ENCODE measurements around the gene ABHD6.
"Not testable (repeated sequence)": the region's sequence is repeated elsewhere in the genome, so short reads cannot be mapped to it uniquely, and the experiment has no call there.

Gene ABHD6

DNA sequence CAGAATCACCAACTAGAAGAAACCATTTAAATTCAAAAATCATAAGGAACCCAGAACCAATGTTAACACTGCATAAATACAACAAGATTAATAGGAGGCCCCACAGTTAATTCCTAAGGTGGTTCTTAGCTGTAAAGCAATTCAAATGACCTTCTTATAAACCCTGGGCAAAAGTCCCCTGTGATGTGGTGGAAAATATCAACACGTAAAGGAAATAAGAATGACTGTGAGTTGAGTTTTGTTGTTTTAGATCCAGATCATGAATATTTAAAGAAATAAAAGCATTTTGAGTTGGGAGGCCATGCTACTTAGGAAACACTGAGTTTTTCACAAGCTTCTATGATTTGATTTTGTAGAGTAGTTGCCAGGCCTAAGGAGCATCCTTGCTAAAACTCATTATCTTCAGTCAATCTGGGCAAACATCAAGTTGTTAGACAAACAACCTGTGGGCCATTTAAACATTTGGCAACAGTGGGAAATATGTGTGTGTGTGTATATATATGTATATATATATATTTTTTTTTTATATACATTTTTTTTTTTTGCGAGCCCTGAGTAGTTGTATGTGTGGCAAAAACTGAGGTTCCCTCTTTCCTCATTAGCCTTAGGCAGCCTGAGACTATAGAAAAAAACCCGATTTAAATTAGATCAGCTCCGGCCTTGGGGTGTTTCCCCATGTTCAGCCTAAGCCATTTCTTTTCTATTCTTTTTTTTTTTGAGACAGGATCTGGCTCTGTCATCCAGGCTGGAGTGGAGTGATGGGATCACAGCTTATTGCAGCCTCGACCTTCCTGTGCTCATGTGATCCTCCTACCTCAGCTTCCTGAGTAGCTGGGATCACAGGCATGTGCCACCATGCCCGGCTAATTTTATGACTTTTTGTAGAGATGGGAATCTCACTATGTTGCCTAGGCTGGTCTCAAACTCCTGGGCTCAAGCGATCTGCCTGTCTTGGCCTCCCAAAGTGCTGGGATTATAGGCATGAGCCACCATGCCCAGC is 87.1 kb downstream of the ABHD6 start:
- DNase-seq, result no peak

DNA sequence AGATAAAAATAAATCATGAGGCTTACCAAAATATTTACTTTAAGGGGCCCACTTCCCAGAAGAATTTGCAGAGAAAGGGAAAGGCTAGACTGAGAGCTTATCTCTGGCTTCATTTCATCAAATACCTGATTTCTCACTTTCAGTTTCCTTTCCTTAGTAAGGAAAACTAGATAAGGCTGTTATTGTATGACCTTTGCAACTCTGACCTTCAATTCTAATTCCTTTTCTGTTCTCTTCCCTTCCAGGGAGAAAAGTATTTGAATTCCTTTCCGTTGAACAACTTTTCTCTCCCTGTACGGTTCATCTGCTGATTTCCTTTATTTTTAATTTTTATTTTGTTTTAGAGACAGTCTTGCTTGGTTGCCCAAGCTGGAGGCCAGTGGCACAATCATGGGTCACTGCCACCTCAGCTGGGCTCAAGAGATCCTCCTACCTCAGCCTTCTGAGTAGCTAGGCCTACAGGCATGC is 88.0 kb downstream of the ABHD6 start:
- no peak for DNase-seq

GRCh38 chr3:58326267-58326900 is 88.8 kb downstream of the ABHD6 start:
- no peak for DNase-seq

DNA sequence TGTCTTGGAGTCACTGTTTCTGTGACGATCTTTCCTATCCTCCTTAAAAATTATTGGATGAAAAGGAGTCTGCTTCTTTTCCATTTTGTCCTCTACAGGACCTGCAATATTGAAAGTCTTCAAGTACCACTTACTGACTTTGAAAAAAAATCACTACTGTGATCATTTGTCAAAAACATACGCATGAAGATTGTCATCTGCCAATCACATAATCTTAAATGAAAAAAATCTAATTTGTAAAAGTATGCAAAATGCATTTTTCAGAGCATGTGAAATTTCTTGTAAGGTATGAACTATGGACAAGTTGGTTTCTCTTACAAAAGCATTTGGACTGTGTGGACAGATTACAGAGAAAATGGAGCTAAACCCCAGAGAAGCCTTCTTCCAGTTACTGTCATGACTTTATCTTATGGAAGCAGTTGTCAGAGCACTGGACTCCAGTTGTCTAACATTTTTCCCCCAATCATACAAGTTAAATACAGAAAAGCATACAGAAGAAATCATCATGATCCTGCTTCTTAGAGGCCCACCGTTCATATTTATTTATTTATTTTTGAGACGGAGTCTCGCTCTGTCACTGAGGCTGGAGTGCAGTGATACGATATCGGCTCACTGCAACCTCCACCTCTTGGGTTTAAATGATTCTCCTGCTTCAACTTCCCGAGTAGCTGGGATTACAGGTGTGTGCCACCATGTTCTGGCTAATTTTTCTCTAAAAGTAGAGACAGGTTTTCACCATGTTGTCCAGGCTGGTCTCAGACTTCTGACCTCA is 91.7 kb downstream of the ABHD6 start:
- DNase-seq, result no peak

- DNase-seq, result no peak
Measured at GRCh38 chr3:58329922-58330413, 92.4 kb downstream of the ABHD6 start.

- no peak for DNase-seq
Measured at GRCh38 chr3:58331593-58332152, 94.1 kb downstream of the ABHD6 start.

- no peak for DNase-seq
Measured at GRCh38 chr3:58332575-58333188, 95.1 kb downstream of the ABHD6 start, which contains the start of gene PXK. Gene PXK, plus strand, starts transcription at chr3:58332892. Its CDS starts 97 bp downstream, at chr3:58332989.

DNA sequence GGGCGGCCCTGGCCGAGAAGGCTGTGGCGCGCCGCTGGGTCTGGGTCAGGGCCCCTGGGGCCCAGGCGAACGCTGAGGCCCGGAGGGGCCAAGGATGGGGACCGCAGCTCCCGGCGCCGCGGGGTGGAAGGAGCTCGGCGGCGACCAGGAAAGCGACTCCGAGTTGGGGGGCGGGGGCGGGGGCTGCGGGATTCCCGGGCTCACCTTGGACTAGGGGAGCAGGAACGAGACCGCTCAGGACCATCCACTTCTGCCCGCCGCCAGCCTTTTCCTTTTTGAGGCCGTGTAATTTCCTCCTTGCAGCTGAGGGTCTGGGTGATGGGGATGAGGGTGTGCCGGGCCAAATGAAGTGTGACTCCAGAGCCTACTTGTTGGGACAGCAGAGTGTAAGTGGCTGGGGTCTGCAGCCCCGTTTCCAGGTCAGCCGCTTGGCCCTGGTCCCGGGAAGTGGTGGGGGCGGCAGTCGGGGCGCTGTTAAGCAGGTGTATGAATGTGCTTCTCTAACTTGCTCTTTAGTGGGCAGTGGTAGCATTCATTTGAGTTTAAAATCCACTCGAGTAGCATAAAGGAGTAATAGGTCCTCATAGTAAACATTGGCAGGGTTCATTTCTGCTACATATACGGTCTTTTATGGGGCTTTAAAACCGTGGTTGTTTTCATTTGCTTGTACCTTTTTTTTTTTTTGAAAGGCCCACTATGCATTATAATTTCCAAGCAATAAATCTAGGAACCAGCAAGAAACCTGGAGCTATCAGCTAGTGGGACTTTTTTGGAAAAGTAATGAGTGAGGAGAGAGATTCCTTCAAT is 95.8 kb downstream of the ABHD6 start:
- DNase-seq, result no peak

DNA sequence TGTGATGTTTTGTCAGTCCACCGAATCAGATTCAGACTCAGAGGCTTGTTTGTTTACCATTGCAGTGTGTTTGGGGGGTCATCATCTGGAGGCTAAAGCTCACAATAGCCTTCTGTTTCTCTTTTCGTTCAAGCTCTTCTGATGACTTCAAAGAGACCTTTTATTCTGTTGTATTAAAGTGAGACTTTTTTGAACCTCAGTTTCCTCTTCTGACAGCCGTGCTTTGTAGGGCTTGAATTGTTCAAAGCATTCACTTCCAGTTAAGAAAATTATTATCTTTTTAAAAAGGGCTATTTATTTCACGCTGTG is 96.4 kb downstream of the ABHD6 start:
- no peak for DNase-seq

- DNase-seq, result no peak
Measured at GRCh38 chr3:58334506-58334884, 96.9 kb downstream of the ABHD6 start.

- DNase-seq, result no peak
Measured at GRCh38 chr3:58335652-58335947, 98.0 kb downstream of the ABHD6 start.

- no peak for DNase-seq
Measured at GRCh38 chr3:58336135-58336882, 98.7 kb downstream of the ABHD6 start.

- DNase-seq, result no peak
Measured at GRCh38 chr3:58337190-58337589, 99.6 kb downstream of the ABHD6 start.

- DNase-seq, result not testable (repeated sequence)
Measured at GRCh38 chr3:58339146-58339545, 101.6 kb downstream of the ABHD6 start.

DNA sequence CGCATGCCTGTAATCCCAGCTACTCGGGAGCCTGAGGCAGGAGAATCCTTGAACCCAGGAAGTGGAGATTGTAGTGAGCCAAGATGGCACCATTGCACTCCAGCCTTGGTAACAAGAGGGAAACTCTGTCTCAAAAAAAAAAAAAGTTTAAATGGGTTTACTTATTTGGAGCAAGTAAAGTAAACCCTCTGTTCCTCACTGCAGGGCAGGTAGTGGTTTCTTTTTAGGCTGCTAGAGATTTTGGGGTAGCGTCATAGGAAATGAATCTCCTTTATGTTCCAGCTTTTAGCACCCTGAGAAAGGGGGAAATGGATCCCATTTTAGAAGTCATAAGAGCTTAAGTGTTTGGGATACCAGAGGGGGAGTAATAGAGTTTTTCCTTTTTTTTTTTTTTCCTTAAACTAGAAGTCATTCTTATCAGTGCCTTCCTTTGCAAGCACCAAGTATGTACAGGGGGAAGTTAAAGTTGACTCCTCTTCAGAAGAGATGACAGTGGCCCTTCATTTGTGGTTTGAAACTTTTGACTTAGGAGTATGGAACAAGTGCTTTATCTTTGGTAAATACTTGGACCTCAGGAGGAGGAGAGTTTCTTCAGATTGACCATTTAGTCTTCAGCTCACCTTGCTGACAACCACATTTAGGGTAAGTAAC is 103.1 kb downstream of the ABHD6 start:
- no peak for DNase-seq

DNA sequence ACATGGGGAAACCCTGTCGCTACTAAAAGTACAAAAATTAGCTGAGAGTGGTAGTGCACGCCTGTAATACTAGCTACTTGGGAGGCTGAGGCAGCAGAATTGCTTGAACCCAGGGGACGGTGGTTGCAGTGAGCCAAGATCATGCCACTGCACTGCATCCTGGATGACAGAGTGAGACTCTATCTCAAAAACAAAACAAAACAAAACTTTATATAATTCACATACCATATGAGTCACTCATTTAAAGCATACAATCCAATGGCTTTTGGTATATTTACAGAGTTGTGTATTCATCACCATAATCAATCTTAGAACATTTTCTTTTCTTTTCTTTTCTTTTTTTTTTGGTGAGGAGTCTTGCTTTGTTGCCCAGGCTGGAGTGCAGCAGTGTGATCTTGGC is 103.8 kb downstream of the ABHD6 start:
- no peak for DNase-seq

GRCh38 chr3:58342676-58343075 is 105.1 kb downstream of the ABHD6 start:
- no peak for DNase-seq
